HL-60 (cell line): ENCODE data around the gene AFF3.

Experiments
- GABPA ChIP-seq: IDR thresholded peaks from 2 replicates; pipeline ENCODE4 v1.6.1; 2012; ENCODE audit warnings: low read depth
- POLR2AphosphoS5 ChIP-seq: IDR thresholded peaks from 2 replicates; pipeline ENCODE4 v1.6.1; 2012; ENCODE audit warnings: low read depth
- SPI1 ChIP-seq: IDR thresholded peaks from 2 replicates; pipeline ENCODE4 v1.6.1; 2012; ENCODE audit warnings: low read depth, mild to moderate bottlenecking, borderline replicate concordance
- TF ChIP-seq, protein P1 (sequence below): IDR thresholded peaks from 2 replicates; pipeline ENCODE4 v1.6.1; 2012; ENCODE audit warnings: low read depth; ENCODE audit not compliant: insufficient replicate concordance
- TF ChIP-seq, protein P2 (sequence below): IDR thresholded peaks from one replicate; pipeline ENCODE4 v1.5.1; 2011; ENCODE audit warnings: low read length, control low read depth, inconsistent platforms; ENCODE audit not compliant: insufficient read depth

DNA sequence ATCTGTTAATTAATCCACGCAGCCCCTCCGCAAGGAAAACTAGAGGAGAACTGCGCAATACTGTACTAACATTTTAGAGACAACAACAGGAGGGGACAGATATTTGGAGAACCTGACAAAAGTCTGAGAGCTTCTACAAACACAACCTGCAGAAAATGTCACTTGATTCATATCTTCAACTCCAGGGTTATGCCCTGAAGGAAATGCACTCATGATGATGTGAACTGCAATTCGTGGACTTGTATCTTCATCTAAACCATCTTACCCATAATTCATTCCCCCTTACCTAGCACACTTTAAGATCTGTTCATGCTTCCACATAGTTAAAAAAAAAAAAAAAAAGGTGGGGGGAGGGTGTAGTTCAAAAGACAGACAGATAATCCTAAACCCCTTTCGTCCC lies 75.5 kb downstream of the AFF3 start:
- TF ChIP-seq, protein P1, sequence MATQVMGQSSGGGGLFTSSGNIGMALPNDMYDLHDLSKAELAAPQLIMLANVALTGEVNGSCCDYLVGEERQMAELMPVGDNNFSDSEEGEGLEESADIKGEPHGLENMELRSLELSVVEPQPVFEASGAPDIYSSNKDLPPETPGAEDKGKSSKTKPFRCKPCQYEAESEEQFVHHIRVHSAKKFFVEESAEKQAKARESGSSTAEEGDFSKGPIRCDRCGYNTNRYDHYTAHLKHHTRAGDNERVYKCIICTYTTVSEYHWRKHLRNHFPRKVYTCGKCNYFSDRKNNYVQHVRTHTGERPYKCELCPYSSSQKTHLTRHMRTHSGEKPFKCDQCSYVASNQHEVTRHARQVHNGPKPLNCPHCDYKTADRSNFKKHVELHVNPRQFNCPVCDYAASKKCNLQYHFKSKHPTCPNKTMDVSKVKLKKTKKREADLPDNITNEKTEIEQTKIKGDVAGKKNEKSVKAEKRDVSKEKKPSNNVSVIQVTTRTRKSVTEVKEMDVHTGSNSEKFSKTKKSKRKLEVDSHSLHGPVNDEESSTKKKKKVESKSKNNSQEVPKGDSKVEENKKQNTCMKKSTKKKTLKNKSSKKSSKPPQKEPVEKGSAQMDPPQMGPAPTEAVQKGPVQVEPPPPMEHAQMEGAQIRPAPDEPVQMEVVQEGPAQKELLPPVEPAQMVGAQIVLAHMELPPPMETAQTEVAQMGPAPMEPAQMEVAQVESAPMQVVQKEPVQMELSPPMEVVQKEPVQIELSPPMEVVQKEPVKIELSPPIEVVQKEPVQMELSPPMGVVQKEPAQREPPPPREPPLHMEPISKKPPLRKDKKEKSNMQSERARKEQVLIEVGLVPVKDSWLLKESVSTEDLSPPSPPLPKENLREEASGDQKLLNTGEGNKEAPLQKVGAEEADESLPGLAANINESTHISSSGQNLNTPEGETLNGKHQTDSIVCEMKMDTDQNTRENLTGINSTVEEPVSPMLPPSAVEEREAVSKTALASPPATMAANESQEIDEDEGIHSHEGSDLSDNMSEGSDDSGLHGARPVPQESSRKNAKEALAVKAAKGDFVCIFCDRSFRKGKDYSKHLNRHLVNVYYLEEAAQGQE: no peak
- TF ChIP-seq, protein P2, sequence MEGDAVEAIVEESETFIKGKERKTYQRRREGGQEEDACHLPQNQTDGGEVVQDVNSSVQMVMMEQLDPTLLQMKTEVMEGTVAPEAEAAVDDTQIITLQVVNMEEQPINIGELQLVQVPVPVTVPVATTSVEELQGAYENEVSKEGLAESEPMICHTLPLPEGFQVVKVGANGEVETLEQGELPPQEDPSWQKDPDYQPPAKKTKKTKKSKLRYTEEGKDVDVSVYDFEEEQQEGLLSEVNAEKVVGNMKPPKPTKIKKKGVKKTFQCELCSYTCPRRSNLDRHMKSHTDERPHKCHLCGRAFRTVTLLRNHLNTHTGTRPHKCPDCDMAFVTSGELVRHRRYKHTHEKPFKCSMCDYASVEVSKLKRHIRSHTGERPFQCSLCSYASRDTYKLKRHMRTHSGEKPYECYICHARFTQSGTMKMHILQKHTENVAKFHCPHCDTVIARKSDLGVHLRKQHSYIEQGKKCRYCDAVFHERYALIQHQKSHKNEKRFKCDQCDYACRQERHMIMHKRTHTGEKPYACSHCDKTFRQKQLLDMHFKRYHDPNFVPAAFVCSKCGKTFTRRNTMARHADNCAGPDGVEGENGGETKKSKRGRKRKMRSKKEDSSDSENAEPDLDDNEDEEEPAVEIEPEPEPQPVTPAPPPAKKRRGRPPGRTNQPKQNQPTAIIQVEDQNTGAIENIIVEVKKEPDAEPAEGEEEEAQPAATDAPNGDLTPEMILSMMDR: no peak
- no peak for TF ChIP-seq POLR2AphosphoS5
- no peak for TF ChIP-seq SPI1
- TF ChIP-seq GABPA: no peak
